CD4-positive, alpha-beta T cell treated with Interleukin-4 for 1 hour (primary cell): Measurements from ENCODE around the gene MMP14.
"Not testable (repeated sequence)": the region's sequence is repeated elsewhere in the genome, so short reads cannot be mapped to it uniquely, and the experiment has no call there.

Experiments
- DNase-seq, 2 donors: peaks; one replicate each; pipeline ENCODE4 v3.0.0-alpha.2; 2020 to 2022

The MMP14 gene

GRCh38 chr14:22842211-22843122 is 6.1 kb downstream of the MMP14 start:
- no peak for DNase-seq

GRCh38 chr14:22843123-22843925 is 6.9 kb downstream of the MMP14 start:
- no peak for DNase-seq

- DNase-seq, result no peak
Measured at GRCh38 chr14:22844221-22845102, 8.1 kb downstream of the MMP14 start.

GRCh38 chr14:22845103-22845394 is 8.7 kb downstream of the MMP14 start:
- no peak for DNase-seq

GRCh38 chr14:22845821-22846625 is 9.6 kb downstream of the MMP14 start:
- no peak for DNase-seq

GRCh38 chr14:22846811-22847307 is 10.5 kb downstream of the MMP14 start:
- DNase-seq, result no peak

- no peak for DNase-seq
Measured at GRCh38 chr14:22847661-22848341, 11.4 kb downstream of the MMP14 start.

GRCh38 chr14:22848351-22849164 is 12.2 kb downstream of the MMP14 start:
- DNase-seq, result no peak

- no peak for DNase-seq
Measured at GRCh38 chr14:22849212-22849819, 12.9 kb downstream of the MMP14 start.

- DNase-seq, result peak in 1 of 2 donors; percentile 27
Measured at GRCh38 chr14:22850944-22851764, 14.8 kb downstream of the MMP14 start.

- DNase-seq, result not testable (repeated sequence)
Measured at GRCh38 chr14:22852178-22852577, 15.8 kb downstream of the MMP14 start.

GRCh38 chr14:22852599-22852939 is 16.2 kb downstream of the MMP14 start:
- DNase-seq, result no peak

GRCh38 chr14:22852940-22853767 is 16.8 kb downstream of the MMP14 start:
- DNase-seq, result peak; percentile 89

- DNase-seq, result not testable (repeated sequence)
Measured at GRCh38 chr14:22854296-22854695, 17.9 kb downstream of the MMP14 start.

GRCh38 chr14:22854963-22855724 is 18.8 kb downstream of the MMP14 start:
- no peak for DNase-seq

GRCh38 chr14:22856428-22856827 is 20.0 kb downstream of the MMP14 start:
- no peak for DNase-seq

GRCh38 chr14:22860377-22860776 is 24.0 kb downstream of the MMP14 start:
- not testable (repeated sequence) for DNase-seq
